ENCODE data around the gene CCDC92B.

- TF ChIP-seq CTCF (IDR thresholded peaks at IDR 0.05) (no peak), POLR2A (IDR thresholded peaks at IDR 0.05) (no peak)
These were observed 6.7 kb upstream of the CCDC92B start for GRCh38 chr17:2755891-2756724.

All from esophagus squamous epithelium (tissue), 4 donors.